Measurements from ENCODE around the gene MCOLN1.
"Not testable (repeated sequence)": the region's sequence is repeated elsewhere in the genome, so short reads cannot be mapped to it uniquely, and the experiment has no call there.

Gene MCOLN1

GRCh38 chr19:7526059-7526929 is 3.9 kb downstream of the MCOLN1 start:
- DNase-seq: no peak

DNA sequence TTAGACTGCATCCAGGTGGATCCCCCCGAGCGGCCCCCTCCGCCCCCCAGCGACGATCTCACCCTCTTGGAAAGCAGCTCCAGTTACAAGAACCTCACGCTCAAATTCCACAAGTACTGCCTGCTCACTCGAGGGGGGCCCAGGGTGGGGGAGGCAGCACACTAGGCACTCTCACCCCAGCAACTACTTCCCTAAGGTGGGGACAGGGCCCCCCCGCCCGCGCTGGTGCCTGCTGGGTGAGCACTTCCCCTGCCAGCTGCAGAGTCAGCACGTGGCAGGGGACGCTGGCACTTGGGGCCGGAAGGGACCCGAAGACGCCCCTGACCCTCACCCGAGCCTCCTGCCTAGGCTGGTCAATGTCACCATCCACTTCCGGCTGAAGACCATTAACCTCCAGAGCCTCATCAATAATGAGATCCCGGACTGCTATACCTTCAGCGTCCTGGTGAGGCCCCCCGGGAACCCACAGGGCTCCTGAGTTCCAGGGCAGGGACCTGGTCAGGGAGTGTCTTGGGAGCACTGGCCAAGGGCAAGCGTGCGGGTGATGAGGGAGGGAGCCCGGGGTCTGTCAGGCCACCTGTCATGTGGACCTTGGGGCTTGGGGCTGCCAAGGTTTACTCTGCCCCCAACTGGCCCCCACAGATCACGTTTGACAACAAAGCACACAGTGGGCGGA is 5.2 kb downstream of the MCOLN1 start:
- DNase-seq: no peak

- DNase-seq: no peak
These were observed 5.7 kb downstream of the MCOLN1 start for GRCh38 chr19:7528192-7528519.

DNA sequence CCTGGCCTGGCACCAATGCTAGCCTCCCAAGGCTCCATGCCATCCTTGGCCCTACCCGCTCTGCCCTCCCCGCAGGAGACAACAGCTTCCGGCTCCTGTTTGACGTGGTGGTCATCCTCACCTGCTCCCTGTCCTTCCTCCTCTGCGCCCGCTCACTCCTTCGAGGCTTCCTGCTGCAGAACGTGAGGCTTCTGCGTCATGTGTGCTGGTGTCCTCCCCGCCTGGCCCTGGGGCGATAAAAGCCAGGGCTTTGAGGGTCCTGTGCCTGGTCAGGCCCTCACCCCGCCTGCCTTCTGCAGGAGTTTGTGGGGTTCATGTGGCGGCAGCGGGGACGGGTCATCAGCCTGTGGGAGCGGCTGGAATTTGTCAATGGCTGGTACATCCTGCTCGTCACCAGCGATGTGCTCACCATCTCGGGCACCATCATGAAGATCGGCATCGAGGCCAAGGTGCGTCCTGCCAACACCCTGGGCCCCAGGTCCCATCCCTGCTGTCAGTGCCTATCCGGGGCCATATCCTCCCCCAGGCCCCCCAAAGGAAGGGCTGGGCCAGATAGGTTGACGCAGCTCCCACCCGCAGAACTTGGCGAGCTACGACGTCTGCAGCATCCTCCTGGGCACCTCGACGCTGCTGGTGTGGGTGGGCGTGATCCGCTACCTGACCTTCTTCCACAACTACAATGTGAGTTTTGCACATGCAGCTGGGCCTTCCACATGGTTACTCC is 6.3 kb downstream of the MCOLN1 start:
- DNase-seq: no peak

- DNase-seq: no peak
These were observed 6.8 kb downstream of the MCOLN1 start for GRCh38 chr19:7529246-7529600.

DNA sequence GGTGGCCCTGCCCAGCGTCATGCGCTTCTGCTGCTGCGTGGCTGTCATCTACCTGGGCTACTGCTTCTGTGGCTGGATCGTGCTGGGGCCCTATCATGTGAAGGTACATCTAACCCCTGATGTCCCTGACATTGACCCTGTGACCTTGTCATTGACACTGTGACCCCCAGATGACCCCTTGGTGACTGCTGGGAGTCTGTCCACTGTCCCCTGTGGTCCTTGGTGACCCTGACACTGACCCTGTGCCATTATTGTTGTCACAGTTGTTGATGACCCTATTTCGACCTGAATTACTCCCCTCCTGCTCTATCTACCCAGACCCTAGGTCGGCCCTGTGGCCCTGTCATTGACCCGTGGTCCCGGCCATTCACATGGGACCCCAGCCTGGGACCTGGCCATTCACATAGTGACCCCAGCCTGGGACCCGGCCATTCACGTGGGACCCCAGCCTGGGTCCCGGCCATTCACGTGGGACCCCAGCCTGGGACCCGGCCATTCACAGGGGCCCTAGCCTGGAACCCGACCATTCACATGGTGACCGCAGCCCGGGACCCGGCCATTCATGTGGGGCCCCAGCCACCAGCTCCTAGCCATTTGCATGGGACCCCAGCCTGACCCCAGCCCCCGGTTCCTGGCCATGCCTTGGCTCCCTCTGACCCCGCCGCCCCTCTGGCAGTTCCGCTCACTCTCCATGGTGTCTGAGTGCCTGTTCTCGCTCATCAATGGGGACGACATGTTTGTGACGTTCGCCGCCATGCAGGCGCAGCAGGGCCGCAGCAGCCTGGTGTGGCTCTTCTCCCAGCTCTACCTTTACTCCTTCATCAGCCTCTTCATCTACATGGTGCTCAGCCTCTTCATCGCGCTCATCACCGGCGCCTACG is 7.4 kb downstream of the MCOLN1 start:
- DNase-seq: no peak

GRCh38 chr19:7533281-7533885 is 11.0 kb downstream of the MCOLN1 start:
- DNase-seq: no peak

GRCh38 chr19:7533925-7534480 is 11.6 kb downstream of the MCOLN1 start:
- peak; percentile 89 for DNase-seq

GRCh38 chr19:7534531-7535046 is 12.2 kb downstream of the MCOLN1 start:
- DNase-seq: peak; percentile 48

- peak; percentile 94 for DNase-seq
These were observed 12.9 kb downstream of the MCOLN1 start, which contains the start of gene PNPLA6 for GRCh38 chr19:7535047-7535997. PNPLA6 (plus strand) TSS chr19:7535717; CDS start chr19:7535789, 72 bp downstream.

GRCh38 chr19:7535998-7536695 is 13.7 kb downstream of the MCOLN1 start:
- DNase-seq: no peak

GRCh38 chr19:7538990-7539389 is 16.6 kb downstream of the MCOLN1 start:
- not testable (repeated sequence) for DNase-seq

GRCh38 chr19:7539827-7540425 is 17.5 kb downstream of the MCOLN1 start:
- DNase-seq: no peak

DNA sequence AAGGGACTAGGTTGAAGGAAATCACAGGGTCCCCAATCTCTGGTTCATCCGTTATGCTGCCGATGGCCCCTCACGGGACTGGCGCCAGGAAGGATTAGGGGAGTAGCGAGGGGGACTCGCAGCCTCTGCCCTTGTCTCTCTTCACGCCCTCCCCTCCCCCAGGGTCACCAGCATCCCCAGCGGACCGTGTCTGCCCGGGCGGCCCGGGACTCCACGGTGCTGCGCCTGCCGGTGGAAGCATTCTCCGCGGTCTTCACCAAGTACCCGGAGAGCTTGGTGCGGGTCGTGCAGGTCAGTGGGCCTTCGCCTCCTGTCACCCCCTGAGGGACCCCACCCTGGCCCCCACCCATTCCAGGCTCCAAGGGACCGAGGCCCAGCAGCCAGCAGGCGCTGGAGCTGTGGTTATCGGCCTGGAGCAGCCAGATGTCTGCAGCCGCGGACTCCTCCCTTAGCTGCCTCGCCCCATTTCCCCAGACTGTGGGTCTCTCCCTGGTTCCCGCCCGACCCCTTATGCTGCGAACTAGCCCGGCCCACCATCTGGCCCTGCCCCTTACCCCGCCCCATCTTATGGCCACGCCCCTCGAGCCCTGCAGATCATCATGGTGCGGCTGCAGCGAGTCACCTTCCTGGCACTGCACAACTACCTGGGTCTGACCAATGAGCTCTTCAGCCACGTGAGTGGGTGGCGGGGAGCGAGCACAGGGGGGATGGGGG is 18.5 kb downstream of the MCOLN1 start:
- peak; percentile 10 for DNase-seq

DNA sequence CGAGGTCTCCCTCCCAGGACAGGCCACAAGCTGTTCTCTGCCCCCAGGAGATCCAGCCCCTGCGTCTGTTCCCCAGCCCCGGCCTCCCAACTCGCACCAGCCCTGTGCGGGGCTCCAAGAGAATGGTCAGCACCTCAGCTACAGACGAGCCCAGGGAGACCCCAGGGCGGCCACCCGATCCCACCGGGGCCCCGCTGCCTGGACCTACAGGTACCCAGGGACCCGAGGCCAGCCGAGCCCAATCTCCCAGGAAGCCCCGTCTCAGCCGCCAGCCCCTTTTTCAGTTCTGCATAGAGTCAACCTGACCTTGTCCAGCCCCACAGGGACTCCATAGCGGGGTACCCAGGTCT is 19.0 kb downstream of the MCOLN1 start:
- DNase-seq: no peak

GRCh38 chr19:7541828-7542443 is 19.5 kb downstream of the MCOLN1 start:
- no peak for DNase-seq

DNA sequence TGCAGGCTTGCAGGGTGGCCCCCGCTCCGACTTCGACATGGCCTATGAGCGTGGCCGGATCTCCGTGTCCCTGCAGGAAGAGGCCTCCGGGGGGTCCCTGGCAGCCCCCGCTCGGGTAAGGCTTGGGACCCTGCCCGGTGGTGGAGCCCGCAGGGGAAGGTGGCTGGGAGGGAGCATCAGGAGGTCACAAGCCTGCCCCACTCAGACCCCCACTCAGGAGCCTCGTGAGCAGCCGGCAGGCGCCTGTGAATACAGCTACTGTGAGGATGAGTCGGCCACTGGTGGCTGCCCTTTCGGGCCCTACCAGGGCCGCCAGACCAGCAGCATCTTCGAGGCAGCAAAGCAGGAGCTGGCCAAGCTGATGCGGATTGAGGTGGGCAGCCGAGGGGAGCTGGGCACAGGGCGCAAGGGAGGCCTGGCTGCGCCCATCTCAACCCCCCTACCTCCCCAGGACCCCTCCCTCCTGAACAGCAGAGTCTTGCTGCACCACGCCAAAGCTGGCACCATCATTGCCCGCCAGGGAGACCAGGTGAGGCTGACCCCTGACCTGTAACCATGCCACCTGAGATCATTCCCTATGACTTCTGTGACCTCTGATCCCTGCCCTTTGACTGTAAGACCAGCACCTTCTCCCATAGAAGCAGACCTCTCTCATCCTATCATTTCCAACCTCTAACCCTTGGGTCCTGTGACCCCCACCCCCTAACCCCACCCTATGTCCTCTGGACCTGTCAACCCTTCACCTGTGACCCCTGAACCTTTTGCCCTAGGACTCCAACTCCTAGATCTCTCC is 20.3 kb downstream of the MCOLN1 start:
- no peak for DNase-seq

Data from CD4-positive, alpha-beta T cell treated with Interleukin-17A for 4 hours (primary cell).